Ishikawa (cell line): ENCODE data around the gene PIGU.

Experiments
- CREB1 ChIP-seq: IDR thresholded peaks from 2 replicates; pipeline ENCODE4 v1.6.1; 2012; ENCODE audit warnings: low read depth
- EGR1 ChIP-seq: IDR thresholded peaks from 2 replicates; pipeline ENCODE4 v1.6.1; 2012
- EP300 ChIP-seq: IDR thresholded peaks from 2 replicates; pipeline ENCODE4 v1.6.1; 2012; ENCODE audit warnings: borderline replicate concordance
- NFIC ChIP-seq: IDR thresholded peaks from 2 replicates; pipeline ENCODE4 v1.6.1; 2012
- RAD21 ChIP-seq: IDR thresholded peaks from 2 replicates; pipeline ENCODE4 v1.6.1; 2012; ENCODE audit warnings: low read depth
- REST ChIP-seq: IDR thresholded peaks from 2 replicates; pipeline ENCODE4 v1.6.1; 2012; ENCODE audit warnings: low read depth, mild to moderate bottlenecking
- TAF1 ChIP-seq: IDR thresholded peaks from 2 replicates; pipeline ENCODE4 v1.6.1; 2012; ENCODE audit warnings: low read depth, mild to moderate bottlenecking
- TEAD4 ChIP-seq: IDR thresholded peaks from 2 replicates; pipeline ENCODE4 v1.6.1; 2012
- USF1 ChIP-seq: IDR thresholded peaks from 2 replicates; pipeline ENCODE4 v1.6.1; 2012
- ZBTB7A ChIP-seq: IDR thresholded peaks from 2 replicates; pipeline ENCODE4 v1.6.1; 2012; ENCODE audit warnings: low read depth

GRCh38 chr20:34536798-34537394 is 140.0 kb downstream of the PIGU start:
- TF ChIP-seq REST (no peak), ZBTB7A (no peak), EP300 (no peak), TEAD4 (no peak), CREB1 (no peak), TAF1 (no peak), RAD21 (no peak), USF1 (no peak), NFIC (no peak), EGR1 (no peak)
